ENCODE measurements around the gene AKIP1.

AKIP1 gene

DNA sequence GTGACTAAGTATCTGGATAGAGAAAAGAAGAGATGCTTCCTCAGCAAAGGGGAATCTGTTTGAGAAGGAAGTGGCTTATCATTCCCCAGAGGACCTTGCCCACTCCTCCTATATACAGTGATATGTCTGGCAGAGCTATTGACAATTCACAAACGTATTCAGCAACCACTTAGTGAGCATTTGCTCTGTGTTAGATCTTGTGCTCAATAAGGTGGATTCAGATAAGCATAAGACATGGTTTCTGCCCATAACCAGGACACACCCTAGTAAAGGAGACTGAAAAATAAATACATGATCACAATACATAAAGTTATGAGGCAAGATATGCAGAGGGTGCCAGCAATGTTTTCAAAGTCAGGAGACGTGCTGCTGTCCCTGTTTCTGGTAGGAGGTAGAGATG lies 51.9 kb downstream of the AKIP1 start:
- DNase-seq: no peak

DNA sequence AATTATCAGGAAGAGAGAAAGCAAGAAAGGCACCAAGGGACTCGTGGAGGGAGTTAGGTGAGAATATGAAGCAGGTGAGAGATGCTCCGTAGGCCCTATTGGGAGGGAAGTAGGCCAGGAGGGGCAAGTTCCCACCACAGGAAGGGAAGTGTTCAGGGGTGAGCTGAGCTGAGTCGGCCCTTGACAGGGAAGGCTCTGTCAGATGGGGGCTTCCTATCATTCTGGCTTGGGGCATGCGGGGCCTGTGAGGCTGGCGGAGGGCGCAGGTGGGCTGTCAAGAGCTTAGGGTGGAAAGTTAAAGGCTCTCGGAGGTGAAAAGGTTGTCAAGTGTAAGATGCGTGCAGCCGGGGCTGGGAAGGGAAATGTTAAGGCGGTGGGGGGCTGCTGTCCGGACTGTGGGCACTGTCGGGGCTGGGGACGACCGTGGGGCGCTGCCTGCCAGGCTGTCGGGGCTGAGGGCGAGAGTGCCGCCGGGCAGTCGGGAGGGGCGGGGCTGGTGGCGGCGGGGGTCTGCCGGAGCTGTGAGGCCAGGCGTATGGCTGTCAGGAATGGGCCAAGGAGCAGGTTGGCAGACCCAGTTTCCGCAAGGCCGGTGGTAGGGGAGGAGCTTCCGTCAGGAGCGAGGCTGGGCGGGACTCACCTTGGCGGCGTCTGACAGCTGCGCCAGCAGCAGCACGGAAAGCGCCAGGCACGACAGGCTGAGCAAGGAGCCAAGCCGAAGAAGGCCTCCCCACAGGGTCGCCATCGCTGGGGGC lies 52.8 kb downstream of the AKIP1 start:
- peak; percentile 82 to 86 for DNase-seq

DNA sequence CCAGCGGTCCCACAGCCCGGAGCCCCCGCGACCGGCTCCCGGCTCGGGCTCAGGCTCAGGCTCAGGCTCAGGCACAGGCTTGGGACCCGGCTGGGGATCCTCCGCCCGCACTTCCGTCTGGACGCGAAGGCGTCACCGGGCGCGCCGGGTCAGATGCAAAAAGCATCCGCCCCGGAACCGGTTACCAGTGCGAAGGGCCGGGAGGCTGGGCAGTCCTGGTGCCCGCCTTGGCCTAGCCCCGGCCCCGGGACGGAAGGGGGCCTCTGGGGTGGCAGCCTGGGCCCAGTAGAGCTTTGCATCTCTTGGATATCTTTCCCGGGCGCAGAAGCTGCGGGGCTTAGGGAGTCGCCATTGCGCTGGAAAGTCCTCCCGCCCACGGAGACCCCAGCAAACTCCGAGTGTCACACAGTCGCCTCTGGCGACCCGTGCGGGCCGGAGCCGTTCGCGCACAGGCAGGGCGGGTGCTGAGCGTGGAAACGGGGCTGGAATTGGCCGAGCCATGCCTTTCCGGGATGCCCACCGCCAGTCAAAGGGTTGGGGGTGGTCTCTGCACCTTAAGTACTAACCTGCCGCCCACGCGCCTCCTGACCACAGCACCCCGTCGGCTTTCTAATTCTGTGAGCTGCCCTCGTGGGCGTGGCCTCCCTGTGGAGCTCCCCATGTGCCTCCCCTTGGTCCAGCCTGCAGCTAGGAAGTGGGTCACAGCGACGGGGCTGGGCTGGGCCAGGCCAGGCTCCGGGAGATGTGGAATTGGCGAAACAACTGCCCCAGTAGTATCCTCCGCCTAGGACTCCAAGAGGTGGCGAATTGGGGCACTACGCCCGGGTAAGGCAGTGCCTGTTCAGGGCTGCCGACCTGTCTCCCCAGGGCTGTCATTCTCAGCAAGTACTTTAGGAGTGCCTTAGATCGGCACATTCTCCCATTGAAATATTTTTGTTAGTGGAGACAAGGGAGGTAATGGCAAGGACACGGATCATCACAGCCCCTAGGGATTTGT lies 53.6 kb downstream of the AKIP1 start, which contains the start of gene TMEM9B:
Gene TMEM9B, minus strand, starts transcription at position 119 of the 997 bp plus-strand sequence. CDS start 129 bp downstream, outside the sequence.
- peak; percentile 82 to 89 for DNase-seq

DNA sequence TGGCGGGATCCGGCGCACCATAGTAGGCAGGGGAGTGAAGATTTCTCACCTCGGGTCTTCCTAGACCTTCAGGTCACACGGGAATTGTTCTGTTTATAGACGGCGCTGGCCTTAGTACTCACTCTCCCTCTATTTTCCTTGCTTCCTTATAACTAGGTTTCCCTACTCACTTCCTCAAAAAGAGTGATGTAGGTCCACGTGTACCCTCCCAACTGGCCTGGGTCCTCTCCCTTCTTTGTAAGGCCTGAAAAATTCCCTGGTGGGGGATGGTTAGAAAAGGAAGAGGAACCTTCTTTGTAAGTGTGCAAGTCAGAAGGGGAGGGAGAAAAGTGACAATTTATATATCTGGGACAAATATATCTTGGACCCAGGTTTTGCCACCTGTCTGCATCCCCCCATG lies 56.2 kb downstream of the AKIP1 start:
- no peak for DNase-seq

Data from NCI-H2081 (cell line).